AG09319 (cell line): ENCODE results near the gene EIPR1.
"Not testable (repeated sequence)": the region's sequence is repeated elsewhere in the genome, so short reads cannot be mapped to it uniquely, and the experiment has no call there.

Experiments
- DNase-seq: peaks from one replicate; pipeline ENCODE4 v3.0.0-alpha.2; 2010; ENCODE audit warnings: low read depth; ENCODE audit errors: extremely low read depth
- TF ChIP-seq, protein P1 (sequence below): IDR thresholded peaks from 2 replicates; pipeline ENCODE4 v1.5.1; 2011; ENCODE audit warnings: low read depth, mild to moderate bottlenecking, inconsistent platforms, low read length, moderate library complexity

EIPR1 gene

DNA sequence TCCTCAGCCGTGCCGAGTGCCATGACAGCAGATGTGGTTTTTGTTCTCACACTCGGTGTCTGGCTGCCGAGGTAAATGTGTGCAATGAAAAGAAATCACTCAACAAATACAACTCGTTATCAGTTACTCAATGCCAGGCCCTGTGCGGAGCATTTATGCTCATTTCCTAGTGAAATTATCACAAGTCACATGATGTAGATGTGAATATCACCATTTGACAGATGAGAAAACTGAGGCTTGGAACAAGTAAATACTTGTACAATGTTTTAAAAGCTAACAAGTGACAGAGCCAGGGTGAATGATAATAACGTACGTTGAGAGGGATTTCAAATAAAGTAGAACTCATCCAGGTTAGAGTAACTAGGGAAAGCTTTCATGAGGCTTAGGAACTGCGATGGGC, 174.7 kb downstream of the EIPR1 start:
- TF ChIP-seq, protein P1, sequence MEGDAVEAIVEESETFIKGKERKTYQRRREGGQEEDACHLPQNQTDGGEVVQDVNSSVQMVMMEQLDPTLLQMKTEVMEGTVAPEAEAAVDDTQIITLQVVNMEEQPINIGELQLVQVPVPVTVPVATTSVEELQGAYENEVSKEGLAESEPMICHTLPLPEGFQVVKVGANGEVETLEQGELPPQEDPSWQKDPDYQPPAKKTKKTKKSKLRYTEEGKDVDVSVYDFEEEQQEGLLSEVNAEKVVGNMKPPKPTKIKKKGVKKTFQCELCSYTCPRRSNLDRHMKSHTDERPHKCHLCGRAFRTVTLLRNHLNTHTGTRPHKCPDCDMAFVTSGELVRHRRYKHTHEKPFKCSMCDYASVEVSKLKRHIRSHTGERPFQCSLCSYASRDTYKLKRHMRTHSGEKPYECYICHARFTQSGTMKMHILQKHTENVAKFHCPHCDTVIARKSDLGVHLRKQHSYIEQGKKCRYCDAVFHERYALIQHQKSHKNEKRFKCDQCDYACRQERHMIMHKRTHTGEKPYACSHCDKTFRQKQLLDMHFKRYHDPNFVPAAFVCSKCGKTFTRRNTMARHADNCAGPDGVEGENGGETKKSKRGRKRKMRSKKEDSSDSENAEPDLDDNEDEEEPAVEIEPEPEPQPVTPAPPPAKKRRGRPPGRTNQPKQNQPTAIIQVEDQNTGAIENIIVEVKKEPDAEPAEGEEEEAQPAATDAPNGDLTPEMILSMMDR, result no peak
- no peak for DNase-seq

GRCh38 chr2:3201281-3201680, 176.3 kb downstream of the EIPR1 start:
- TF ChIP-seq, protein P1, result no peak
- DNase-seq, result no peak

DNA sequence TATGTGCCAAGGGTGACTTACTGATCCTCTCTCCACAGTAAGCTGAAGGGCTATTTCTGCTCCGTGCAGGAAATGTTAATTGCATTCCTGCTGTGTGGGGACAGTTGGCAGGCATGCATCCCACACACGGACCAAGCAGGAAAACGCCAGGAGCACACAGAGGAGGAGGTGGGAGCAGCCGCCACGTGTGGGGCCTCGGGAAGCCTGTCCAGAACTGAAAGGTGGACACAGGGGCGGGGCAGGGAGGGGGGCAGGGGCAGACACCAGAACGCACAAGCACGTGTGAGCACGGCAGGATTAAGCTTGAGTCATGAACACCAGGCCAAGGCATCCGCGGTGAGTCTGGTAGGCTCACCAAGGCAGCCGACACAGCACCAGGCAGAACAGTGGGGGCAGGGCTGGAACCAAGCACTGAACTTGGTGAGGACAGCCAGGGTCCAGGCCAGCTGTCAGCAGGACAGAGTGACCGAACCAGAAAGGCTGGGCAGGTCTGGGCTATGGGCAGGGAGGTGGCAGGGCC, 177.1 kb downstream of the EIPR1 start:
- no peak for DNase-seq

DNA sequence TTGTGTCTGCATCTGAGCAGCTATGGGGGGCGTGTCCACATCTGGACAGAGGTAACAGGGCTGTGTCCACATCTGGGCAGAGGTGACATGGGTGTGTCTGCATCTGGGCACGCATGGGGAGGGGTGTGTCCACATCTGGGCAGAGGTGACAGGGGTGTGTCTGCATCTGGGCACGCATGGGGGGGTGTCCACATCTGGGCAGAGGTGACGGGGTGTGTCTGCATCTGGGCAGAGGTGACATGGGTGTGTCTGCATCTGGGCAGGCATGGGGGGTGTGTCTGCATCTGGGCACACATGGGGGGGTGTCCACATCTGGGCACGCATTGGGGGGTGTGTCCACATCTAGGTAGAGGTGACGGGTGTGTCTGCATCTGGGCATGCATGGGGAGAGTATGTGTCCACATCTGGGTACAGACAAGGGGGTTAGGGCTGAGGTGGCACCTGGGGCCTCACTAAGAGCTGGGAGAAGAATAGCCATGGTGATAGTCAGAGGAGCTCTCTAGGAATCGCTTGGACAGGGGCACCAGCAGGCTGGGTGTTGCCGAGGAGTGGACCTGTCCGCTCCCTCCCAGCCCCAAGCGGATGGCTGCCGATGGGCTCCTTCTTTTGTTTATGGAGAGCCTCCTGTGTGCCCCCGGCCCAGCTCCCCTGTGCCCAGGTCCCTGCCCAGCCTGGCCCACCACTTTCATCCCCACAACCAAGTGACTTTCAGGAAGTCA, 177.8 kb downstream of the EIPR1 start:
- TF ChIP-seq, protein P1, result no peak
- no peak for DNase-seq

More for the DNA sequence above, 177.1 kb downstream of the EIPR1 start:
- TF ChIP-seq, protein P1, result no peak

- not testable (repeated sequence) for DNase-seq
Measured at GRCh38 chr2:3198671-3199192, 178.9 kb downstream of the EIPR1 start.

- no peak for DNase-seq
- TF ChIP-seq, protein P1, result no peak
Measured at GRCh38 chr2:3198119-3198518, 179.5 kb downstream of the EIPR1 start.

DNA sequence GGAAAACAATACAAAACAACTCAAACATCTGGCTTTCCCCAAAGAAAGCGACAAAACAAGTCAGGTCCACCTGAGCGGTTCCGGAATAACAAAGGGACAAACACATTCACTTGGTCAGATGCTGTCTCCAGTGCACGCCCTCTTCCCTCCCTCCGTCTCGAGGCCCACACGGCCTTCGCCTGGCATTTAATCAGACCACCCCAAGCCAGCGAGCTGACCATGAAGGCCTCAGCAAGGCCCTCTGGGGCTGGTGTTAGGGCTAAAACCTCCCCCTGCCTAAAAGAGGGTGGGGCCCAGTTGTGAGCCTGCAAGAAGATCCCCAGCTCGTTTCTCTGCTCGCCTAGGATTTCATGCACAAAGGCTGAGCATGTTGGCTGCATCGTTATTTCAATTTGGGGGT, 180.3 kb downstream of the EIPR1 start:
- no peak for DNase-seq
- TF ChIP-seq, protein P1, result no peak

DNA sequence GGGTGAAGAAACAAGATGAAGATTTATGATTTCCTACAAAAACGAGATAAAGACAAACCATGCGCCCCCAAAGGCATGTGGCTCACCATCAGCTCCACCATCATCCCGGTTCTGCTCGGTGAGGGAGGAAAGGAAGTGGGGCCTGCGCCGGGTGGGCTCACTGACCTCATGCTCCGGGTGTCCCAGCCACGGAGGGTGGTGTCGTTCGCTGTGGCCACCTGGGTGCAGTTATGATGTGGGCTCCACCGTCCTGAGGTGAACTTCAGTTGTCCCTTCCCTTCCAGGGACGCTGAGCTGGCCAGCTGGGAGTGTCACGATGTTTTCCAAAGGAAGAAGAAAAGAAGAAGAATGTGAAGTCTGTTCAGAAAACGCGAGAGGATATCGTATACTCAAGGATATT, 180.9 kb downstream of the EIPR1 start:
- TF ChIP-seq, protein P1, result no peak
- no peak for DNase-seq
